DMS79 (cell line): ENCODE data around the gene ELAPOR2.
"Not testable (repeated sequence)": the region's sequence is repeated elsewhere in the genome, so short reads cannot be mapped to it uniquely, and the experiment has no call there.

Source experiments
- DNase-seq: peaks from one replicate; lab custom pipeline; 2025; lab: John Stamatoyannopoulos, UW

ELAPOR2 gene, protein sequence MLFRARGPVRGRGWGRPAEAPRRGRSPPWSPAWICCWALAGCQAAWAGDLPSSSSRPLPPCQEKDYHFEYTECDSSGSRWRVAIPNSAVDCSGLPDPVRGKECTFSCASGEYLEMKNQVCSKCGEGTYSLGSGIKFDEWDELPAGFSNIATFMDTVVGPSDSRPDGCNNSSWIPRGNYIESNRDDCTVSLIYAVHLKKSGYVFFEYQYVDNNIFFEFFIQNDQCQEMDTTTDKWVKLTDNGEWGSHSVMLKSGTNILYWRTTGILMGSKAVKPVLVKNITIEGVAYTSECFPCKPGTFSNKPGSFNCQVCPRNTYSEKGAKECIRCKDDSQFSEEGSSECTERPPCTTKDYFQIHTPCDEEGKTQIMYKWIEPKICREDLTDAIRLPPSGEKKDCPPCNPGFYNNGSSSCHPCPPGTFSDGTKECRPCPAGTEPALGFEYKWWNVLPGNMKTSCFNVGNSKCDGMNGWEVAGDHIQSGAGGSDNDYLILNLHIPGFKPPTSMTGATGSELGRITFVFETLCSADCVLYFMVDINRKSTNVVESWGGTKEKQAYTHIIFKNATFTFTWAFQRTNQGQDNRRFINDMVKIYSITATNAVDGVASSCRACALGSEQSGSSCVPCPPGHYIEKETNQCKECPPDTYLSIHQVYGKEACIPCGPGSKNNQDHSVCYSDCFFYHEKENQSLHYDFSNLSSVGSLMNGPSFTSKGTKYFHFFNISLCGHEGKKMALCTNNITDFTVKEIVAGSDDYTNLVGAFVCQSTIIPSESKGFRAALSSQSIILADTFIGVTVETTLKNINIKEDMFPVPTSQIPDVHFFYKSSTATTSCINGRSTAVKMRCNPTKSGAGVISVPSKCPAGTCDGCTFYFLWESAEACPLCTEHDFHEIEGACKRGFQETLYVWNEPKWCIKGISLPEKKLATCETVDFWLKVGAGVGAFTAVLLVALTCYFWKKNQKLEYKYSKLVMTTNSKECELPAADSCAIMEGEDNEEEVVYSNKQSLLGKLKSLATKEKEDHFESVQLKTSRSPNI

DNA sequence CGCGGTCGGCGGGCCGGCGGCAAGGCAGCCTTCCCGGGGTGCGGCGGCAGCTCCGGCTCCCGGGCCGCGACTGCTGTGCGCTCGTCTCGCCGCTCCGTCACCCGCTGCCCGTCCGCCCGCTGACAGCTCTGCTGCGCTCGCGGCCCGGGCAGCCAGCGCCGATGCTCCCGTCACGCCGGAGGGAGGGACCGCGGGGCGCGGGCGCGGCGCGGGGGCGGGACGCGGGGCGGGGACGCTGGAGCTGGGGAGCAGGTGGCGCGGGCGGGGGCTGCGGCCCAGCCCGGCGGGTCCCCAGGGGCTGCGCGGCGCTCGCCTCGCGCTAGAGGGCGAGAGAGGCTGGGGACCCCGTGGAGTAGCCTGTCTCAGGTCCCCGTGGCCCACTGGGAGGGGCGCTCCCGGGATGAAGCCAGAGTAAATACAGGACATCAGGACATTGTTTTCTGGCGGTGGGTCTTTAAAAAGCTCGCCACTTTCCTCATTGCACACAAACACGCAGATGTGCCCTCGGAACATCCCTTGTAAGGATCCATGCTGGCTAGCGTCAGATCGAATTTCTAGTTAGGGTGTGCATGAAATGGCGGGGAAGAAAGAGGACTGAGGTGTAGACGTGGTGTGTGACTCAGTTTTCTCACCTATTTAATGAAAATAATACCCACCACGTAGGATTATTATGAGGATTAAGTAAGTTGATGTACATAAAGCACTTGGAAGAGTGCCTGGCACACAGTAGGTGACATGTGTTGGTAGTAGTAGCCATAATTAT, at the start of gene ELAPOR2:
ELAPOR2 (minus strand) TSS at position 130 of the 763 bp plus-strand sequence. CDS start 141 bp downstream, outside the sequence.
- DNase-seq, result peak; percentile 52

DNA sequence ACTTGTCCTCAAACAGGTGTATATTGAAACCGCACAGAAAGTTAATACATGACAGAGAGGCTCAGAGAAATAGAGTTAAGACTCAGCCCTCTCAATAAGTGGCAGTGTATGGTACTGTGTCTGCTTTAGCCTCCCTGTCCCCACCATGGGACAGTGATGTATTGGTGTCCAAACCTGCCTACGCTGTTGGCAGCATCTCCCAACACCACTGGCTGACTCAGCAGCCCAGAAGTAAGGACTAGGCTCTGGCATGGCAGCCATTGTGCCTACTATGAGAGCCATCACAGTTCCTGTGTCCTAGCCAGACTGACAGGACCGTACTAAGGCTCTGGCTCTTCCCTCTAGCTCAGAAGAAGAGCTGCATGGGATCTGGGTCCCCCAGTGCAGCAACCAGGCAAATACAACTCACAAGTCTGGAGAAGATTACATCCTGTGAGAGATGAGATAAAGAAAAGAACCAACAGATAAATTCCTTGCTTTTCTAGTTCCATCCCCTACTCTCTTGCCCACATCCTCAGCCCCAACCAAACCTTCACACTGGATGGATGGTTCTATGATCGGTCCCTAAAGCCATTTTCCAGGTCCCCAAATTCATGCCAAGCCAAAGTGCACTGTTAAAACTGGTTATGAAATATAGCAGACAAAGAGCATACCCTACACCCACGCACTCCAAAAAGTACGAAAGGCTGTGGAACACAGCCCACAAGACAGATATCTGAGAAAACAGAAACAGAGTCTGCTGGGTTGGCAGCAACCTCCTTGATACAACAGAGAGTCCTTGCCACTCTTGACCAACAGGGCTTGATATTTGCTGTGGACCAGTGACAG, 48.7 kb upstream of the ELAPOR2 start:
- no peak for DNase-seq

DNA sequence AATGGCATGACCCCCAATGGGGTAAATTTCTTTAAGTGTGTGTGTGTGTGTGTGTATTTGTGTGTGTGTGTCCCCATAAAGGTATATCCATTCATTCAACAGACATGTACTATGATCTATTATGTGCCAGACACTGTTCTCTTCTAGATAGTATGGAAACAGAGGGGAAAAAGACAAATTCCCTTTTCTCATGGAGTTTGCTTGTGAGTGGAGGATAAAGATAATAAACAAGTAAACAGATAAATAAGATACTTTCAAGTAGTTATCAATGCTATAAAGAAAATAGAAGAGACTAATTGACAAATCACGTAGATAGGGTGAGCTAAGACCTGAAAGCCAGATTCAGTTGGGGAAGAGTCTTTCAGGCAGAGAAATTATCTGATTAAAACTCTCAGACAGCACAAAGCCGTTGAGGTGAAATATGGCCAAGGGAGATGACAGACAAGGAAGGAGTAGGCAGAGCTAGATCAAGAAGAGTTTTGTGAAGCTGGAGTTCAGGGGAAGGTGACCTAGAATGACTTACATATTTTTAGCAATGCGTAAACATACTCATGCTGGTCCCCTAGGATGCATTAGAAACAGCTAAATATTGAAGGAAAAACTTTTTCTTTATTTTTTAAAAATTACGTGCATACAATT, 47.6 kb upstream of the ELAPOR2 start:
- no peak for DNase-seq

GRCh38 chr7:87105401-87105800, 45.9 kb upstream of the ELAPOR2 start:
- no peak for DNase-seq

- DNase-seq, result no peak
Measured at GRCh38 chr7:87100326-87100725, 40.9 kb upstream of the ELAPOR2 start.

GRCh38 chr7:87097375-87097774, 37.9 kb upstream of the ELAPOR2 start:
- DNase-seq, result not testable (repeated sequence)

- DNase-seq, result no peak
Measured at GRCh38 chr7:87094322-87094721, 34.9 kb upstream of the ELAPOR2 start.

GRCh38 chr7:87092568-87093091, 33.2 kb upstream of the ELAPOR2 start:
- no peak for DNase-seq

GRCh38 chr7:87091487-87092066, 32.1 kb upstream of the ELAPOR2 start:
- no peak for DNase-seq

DNA sequence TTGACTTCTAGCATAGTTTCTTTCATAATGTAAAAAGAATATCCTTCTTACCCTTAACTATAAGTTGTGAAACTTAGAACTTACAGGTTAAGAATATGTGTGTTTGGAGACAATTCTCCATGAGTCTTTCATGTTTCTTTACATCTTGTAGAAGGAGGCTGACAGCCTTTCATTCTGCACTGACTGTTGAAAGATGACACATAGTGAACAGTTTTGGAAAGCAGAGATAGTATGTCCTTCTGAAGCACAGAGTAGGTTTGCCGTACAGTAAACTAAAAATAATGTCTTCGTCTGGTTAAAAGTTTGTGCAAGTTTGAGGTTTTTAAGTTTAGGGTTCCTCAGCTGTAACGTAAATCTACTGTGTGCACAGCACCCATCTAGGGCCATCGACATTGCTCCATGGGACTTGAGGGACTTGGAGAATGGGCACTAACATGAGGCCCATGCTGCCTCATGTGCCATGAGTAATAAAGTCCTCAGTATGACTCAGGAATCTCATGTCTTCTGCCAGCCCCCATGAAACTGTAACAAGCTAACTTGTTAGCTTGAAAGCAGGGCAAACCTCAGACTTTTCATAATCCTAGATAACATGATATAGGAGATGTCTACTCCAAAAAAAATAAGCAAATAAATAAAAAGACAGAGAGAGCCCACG, 24.5 kb upstream of the ELAPOR2 start:
- no peak for DNase-seq

GRCh38 chr7:87082675-87083074, 23.2 kb upstream of the ELAPOR2 start:
- DNase-seq, result no peak

DNA sequence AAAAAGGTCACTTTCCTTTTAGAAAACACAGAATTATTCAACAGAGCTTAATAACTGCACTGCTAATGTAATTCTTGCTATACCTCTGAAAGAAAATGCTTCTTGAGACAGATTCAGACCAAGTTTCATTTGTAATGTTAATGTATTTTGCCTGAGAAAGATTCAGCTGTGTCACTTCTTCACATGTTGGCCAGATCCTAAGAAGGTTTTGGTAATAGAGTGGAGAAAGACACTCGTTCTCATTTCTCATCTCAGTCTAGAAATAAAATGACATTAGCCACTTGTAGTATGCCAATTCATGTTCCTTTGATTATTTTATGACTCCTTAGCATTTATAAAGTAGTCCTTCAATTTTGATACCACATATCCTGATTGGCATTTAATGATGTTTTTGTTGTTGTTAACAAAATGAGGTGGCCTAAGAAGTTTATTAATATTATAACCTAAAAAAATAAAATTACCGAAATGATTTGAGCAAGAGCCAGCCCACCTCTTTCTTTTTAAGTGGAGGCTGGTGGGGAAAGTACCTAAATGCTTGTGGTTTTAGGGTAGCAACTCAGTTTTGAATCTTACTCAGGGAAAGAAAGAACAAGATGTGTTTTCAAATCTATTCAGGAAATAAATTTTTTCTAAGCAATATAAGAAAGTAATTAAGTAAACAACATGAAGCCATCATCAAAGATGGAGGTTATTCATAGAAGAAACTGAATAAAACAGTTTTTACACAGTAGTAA, 16.4 kb upstream of the ELAPOR2 start:
- DNase-seq, result no peak

- no peak for DNase-seq
Measured at GRCh38 chr7:87067788-87068187, 8.3 kb upstream of the ELAPOR2 start.

- DNase-seq, result no peak
Measured at GRCh38 chr7:87060288-87060537, 759 bp upstream of the ELAPOR2 start.

DNA sequence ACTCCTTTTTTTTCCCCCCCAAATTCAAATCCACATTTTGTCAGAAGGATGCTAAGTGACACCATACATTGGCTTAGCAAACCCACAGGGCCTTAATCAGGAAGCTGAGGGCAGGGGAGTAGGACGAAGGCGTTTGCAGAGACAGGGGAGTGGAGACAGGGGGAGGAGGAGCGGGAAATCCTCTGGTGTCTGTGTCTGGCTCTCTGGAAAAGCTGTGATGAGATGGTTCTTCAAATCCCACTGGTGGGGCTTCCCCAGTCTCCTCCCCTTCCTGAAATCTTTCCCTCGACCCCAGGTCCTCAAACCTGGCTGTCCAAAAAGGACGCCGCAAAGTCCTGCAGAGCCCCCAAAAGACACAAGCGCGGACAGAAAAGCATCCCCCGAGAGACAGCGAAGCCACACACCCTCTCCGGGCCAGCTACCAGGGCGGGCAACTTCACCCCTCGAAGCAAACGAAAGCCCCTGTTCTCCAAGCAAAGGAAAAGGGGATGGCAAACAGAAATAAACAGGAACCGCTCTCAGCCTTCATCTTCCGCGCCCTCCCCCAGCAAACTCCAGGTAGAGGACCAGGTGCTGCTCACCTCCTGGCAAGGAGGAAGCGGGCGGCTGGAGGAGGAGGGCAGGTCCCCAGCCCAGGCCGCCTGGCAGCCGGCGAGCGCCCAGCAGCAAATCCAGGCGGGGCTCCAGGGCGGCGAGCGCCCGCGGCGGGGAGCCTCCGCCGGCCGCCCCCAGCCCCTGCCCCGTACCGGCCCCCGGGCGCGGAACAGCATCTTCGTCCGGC, 520 bp downstream of the ELAPOR2 start:
- DNase-seq, result peak; percentile 27

- no peak for DNase-seq
Measured at GRCh38 chr7:87057210-87057609, 2.2 kb downstream of the ELAPOR2 start.

GRCh38 chr7:87056346-87056745, 3.1 kb downstream of the ELAPOR2 start:
- DNase-seq, result no peak

GRCh38 chr7:87048839-87049238, 10.6 kb downstream of the ELAPOR2 start:
- no peak for DNase-seq
